GM18526 (cell line): ENCODE data around the gene ARL9.

Experiments used
- POLR2A ChIP-seq: IDR thresholded peaks from 3 replicates; pipeline ENCODE4 v1.6.1; 2011; ENCODE audit not compliant: insufficient read length; ENCODE audit errors: extremely low read depth

ARL9 gene, protein sequence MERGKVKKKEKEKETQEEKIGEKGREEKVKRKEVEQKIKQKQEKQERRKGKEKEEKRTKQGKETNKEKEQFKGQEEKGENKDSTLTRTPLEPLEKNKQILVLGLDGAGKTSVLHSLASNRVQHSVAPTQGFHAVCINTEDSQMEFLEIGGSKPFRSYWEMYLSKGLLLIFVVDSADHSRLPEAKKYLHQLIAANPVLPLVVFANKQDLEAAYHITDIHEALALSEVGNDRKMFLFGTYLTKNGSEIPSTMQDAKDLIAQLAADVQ

DNA sequence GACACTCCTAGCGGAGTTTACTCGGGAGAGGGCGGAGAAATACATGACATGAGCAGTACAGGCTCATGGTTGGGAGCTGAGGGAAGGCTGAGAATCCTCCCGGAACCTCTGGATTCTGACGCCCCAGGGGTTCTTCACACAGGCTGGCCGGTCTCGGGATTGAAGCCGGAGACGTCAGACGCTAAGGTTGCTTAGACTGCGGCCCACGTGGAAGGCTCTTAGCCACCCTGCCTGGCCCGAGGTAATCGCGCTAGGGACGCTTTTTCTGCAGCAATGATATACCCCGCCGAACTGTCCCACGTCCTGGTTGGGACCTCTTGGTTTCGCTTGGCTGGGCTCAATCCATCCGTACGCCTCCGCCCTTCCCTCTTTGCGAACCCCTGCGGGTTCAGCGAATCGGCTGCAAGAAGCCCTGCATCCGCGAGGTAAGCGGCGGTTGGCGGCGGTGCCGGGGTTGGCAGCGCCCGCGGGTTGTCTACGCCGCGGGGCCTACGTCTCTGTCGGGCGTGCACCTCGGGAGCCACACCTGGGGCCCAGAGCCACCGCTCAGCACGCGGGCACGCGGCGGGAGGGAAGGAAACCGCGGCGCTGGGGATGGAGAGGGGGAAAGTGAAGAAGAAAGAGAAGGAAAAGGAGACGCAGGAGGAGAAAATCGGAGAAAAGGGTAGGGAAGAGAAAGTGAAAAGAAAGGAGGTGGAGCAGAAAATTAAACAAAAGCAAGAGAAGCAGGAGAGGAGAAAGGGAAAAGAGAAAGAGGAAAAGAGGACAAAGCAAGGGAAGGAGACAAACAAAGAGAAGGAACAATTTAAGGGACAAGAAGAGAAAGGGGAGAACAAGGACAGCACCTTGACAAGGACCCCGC, at the start of gene ARL9:
Gene ARL9, plus strand, starts transcription at position 523 of the 862 bp plus-strand sequence. Its CDS starts 72 bp downstream, at position 595.
- TF ChIP-seq POLR2A: no peak

DNA sequence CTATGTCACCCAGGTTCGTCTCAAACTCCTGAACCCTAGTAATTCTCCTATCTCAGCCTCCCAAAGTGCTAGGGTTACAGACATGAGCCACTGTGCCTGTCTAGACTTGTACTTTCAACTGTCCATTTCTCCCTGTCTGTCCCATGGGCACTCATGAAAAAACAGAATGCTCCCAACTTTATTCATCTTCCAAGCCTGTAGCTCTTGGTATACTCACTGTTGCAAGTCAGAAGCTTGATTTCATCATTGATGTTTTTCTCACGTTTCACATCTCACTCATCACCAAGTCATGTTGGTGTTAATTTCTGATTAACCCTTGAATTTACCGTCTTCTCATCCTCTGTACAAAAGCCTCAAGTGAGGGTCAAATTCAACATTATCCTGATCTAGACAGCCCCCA, 45.5 kb upstream of the ARL9 start:
- TF ChIP-seq POLR2A: no peak

DNA sequence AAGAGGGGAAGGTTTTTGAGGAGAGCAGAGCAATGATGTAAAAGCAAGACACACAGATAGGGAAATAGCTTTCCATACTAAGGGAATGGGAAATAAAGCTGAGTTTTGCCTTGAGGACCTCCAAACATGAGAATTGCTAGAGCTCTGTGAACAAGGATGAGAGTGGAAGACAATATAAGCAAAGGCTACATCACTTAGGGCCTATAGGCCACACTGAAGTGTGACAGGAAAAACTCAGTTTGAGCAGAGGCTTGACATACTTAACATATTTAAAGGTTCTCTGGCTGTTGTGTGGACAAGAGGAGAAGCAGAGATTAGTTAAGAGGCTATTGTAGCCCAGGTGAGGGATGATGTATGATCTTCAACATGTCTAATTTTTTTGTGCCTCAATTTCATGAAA, 43.4 kb upstream of the ARL9 start:
- TF ChIP-seq POLR2A: no peak

DNA sequence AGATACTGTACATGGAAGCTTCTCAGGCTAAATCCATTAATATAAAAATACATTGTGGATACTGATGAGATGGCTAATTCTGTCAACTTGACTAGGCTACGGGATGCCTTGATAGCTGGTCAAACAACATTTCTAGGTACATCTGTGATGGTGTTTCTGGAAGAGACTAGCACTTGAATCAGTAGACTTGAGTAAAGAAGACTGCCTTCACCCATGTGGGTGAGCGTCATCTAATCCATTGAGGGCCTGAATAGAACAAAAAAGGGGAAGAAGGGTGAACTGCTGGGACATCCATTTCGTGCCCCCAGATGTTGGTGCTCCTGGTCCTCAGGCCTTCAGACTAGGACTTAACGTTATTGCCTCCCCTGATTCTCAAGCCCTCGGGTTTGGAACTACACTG, 41.9 kb upstream of the ARL9 start:
- no peak for TF ChIP-seq POLR2A

DNA sequence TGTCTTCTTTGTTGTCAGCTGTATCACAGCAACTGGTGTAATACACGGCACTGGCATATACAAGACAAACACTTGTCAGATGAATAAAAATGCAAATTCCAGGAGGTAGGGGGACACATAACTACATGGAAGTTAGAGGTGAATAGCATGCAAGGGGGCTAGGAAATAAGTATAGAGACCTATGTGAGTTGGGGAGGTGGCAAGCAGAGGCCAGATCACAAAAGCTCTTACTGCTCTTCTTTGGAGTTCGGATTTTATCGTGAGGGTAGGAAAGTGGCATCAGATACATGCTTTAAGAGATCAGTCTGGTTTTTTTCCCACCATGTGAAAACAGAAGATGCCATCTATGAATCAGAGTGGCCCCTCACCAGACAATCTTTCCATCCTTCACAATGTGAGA, 41.0 kb upstream of the ARL9 start:
- no peak for TF ChIP-seq POLR2A

DNA sequence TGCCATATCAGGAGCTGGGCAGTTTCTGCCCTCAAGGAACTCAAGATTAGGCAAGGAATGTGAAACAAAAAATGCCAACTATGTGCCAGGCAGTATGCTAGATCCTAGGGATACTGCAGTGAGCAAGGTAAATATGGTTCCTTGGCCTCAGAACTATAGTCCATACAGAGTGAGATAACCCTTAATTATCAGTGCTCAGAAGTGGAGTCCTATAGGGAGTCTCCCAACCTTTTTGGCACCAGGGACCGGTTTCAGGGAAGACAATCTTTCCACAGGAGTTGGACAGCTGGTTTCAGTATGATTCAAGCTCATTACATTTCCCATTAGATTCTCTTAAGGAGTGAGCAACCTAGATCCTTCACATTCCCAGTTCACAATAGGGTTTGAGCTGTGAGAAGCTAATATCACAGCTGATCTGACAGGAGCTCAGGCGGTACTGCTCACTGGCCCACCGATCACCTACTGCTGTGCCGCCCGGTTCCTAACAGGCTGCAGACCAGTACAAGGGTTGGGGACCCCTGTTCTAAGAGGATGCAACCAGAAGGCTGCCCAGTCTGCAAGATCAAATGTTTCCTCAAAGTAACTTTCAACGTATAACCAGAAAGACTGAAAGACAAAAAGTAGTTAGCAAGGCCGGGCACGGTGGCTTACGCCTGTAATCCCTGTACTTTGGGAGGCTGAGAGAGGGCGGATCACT, 39.8 kb upstream of the ARL9 start:
- no peak for TF ChIP-seq POLR2A

DNA sequence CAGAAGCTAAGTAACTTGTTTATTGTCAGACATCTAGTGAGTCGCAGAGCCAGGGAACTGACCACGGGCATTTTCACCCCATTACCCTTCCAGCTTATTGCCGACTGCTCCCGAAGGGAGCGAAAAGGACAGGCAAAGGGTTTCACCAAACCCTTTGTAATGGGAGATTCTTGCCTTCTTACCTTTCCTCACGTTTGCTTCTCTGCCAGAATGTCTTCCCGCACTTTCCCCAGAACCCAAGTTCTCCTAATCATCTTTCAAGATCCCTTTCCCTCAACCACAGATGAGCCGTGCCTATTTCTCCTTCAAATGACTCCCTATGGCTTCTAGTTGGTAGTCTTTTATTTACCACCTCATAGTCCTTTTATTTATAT, 38.7 kb upstream of the ARL9 start:
- no peak for TF ChIP-seq POLR2A

DNA sequence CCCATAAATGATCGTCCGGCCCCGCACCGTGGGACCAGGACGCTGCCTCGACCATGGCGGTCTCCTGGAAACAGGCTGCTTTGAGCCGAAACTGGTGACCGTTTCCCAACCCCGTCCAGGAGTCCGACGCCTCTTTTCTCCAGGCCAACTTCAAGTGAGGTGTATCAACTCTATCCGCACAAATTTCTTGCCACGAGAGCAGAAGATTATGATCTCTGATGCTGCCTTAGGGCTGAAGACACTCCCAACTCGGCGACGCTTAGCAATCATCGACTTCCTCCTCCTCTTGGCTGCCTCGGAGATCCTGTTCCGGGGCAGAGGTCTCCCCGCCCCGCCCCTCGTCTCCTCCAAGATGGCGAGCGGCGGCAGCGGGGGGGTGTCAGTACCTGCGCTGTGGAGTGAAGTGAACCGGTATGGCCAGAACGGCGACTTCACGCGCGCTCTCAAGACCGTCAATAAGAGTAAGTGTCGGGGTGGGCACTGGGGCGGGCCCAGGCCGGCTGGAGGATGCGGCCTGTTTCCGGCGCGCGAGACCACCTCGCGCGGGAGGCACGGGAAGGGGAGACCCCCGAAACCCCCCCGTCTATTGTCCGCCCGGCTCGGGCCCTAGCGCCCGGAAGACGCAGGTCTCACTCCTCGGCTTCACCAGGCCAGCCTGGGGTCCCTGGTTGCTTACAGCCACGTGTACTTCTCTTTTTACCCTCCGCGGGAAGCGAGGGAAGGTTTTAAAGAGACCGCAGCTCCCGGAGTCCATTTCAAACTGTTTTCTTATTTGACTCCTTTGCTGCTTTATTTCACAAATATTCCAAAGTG, 38.1 kb upstream of the ARL9 start, which contains the start of gene SRP72:
Gene SRP72, plus strand, starts transcription at position 334 of the 813 bp plus-strand sequence. Its CDS starts 19 bp downstream, at position 353.
- peak; percentile 80 for TF ChIP-seq POLR2A

DNA sequence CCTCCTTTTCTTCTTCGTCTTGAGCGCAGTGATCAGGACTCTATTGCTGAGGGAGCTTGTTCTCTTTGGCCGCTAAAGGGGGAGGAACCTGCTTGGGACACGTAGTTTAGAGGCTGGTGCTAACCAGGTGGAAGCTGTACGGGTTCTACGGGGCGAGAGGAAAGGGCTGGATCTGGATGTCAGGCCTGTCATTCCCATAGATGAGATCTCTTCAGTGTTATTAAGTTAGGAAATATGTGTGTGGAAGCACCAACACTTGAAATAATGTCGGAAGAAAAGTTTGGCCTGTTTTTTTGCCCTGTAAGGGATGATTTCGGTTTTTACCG, 37.5 kb upstream of the ARL9 start:
- no peak for TF ChIP-seq POLR2A

DNA sequence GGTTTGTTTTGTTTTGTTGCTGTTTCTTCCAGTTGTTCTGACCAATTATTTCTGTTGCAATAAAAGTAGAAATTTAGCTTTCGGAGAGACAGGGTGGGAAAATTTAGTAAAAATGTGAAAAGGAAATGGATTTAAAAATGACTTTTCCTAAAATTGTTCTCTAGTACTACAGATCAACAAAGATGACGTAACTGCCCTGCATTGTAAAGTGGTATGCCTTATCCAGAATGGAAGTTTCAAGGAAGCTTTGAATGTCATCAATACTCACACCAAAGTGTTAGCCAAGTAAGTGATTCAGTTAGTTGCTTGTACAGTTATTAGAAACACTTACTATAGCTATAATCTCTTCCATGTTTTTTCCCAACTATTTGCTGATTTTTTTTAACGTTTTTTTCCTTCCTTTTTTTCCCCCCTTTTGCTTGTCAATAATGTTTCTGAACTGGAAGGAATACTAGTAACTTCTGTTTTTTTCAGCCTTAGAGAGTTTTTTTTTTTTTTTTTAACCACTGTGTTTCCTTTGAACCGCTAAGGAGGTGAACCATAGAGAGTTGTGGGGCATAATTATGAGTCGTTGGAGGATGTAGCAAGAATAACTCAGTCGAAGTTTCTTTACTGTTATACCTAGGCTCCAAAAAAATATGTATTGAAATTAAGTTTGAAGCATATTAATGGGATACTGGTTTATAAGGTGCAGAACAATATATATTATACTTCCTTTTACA, 35.9 kb upstream of the ARL9 start:
- no peak for TF ChIP-seq POLR2A

DNA sequence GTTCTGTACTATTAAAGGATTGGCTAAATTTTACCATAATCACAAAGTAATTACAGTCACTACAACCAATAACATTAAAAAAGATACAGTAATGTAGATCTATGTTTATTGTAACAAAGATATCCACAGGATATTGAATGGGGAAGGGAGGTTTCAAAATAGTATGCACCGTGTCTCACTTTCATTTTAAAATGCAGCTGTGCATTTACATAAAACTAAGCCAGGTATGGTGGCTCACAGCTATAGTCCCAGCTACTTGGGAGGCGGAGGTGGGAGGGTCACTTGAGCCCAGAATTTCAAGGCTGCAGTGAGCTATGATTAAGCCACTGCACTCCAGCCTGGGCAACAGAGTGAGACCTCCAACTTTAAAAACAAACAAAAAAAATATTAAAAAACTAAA, 29.7 kb upstream of the ARL9 start:
- TF ChIP-seq POLR2A: no peak

DNA sequence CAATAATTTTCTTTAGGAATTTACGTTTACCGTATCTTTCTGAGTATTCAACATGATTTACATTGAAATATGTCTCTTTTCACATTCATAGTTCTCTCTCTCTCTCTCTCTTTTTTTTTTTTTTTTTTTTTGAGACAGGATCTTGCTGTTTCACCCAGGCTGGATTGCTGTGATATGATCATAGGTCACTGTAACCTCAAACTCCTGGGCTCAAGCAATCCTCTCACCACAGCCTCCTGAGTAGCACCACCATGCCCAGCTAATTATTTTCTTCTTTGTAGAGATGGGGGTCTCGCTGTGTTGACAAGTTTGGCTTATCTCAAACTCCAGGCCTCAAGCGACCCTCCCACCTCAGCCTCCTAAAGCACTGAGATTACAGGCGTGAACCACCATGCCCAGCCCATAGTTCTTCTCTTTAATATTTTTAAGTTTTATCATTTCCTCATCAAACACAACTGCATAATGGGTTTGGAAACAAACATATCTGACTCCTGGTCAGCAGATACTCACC, 28.3 kb upstream of the ARL9 start:
- TF ChIP-seq POLR2A: no peak

DNA sequence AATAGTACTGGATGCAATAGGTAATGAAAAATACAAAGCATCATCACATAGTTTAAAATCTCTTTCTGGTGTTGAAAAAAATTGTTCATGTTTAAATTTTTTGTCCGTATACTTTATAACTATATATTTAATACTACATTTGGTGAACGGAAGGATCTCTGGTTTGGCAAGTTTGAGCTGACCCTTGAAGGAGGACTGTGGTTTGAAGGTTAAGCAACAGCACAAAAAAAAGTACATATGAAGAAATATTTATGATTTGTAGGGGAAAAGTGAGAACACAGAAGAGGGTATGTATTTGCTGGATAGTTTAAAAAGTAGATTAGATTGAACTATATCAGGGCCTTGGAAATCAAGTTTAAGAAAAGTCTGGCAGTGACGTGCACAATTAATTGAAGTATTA, 24.9 kb upstream of the ARL9 start:
- TF ChIP-seq POLR2A: no peak

DNA sequence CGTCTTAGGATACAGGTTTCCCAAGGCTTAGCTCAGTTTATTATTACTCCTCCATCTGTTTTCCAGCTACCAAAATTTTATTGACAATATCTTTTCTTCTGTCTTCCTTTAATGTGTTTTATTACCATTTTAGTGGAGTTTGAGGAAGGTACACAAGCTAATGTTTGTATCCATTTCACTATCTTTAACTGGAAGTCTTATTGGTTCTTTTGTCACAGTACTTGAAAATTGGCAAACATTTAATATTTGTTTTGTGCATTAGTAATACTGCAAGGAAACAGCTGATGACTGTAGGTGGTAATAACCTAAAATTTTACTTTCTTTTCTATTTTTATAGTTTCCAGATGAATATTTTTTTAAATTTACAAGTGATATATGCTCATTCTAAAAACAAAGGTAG, 9.3 kb upstream of the ARL9 start:
- TF ChIP-seq POLR2A: no peak

DNA sequence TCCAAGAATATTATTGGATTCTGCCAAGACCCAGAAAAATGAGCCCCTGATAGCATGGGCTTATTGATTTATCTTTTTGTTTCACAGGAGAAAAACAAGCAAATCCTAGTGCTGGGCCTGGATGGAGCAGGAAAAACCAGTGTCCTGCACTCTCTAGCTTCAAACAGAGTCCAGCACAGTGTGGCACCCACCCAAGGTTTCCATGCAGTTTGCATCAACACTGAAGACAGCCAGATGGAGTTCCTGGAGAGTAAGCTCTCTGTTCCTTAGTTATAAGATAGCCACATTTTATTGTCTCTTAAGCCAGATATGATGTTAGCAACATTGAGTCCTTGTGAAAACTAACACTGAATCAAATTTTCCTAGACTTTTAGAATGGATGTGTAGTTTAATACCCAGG, 5.5 kb downstream of the ARL9 start:
- no peak for TF ChIP-seq POLR2A

DNA sequence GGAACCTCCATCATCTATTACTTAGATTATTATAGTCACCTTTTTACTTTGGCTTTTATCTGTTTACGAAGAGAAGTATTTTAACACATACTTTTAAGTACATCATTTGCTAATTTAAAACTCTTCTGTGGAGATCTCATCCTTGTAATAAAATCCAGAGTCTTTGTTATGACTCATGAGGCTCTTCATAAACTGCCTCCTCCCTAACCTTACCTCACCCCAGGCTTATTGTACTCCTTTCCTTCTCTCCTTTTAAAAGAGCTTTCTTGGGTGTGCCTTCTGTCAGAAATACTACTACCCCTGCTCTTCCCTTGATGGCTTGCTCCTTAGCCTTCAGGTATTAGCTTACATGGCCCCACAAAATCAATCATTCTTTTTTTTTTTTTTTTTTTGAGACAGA, 6.6 kb downstream of the ARL9 start:
- TF ChIP-seq POLR2A: no peak
